ENCODE results near the gene ARHGEF28. TPM values are rescaled to one million over a fixed set of nuclear protein-coding genes. Genes with fewer than 3 reads are reported as not detected.

Gene ARHGEF28
- total RNA-seq, 1 experiment from 2014 or later: 0.57 TPM

- TF ChIP-seq, protein P1, sequence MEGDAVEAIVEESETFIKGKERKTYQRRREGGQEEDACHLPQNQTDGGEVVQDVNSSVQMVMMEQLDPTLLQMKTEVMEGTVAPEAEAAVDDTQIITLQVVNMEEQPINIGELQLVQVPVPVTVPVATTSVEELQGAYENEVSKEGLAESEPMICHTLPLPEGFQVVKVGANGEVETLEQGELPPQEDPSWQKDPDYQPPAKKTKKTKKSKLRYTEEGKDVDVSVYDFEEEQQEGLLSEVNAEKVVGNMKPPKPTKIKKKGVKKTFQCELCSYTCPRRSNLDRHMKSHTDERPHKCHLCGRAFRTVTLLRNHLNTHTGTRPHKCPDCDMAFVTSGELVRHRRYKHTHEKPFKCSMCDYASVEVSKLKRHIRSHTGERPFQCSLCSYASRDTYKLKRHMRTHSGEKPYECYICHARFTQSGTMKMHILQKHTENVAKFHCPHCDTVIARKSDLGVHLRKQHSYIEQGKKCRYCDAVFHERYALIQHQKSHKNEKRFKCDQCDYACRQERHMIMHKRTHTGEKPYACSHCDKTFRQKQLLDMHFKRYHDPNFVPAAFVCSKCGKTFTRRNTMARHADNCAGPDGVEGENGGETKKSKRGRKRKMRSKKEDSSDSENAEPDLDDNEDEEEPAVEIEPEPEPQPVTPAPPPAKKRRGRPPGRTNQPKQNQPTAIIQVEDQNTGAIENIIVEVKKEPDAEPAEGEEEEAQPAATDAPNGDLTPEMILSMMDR (conservative IDR thresholded peaks at IDR 0.05): no peak
Observed at GRCh38 chr5:73966451-73966850, 340.5 kb downstream of the ARHGEF28 start.

More at GRCh38 chr5:73966451-73966850, 340.5 kb downstream of the ARHGEF28 start:
- Histone ChIP-seq H3K9ac (ENCODE audit: extremely low read depth, insufficient read length, low read length) (no peak overlapping the region), H3K27ac (ENCODE audit: insufficient read length, low read depth, low read length) (no peak overlapping the region), H2BK15ac (ENCODE audit: low read depth, low read length) (no peak overlapping the region), H4K20me1 (ENCODE audit: control insufficient read depth, insufficient read depth, insufficient read length) (no peaks in the 10 kb centered on the region), H3K56ac (ENCODE audit: insufficient read length, low read depth, low read length) (no peak overlapping the region), H3K23me2 (ENCODE audit: insufficient read length, low read depth, low read length, poor library complexity, severe bottlenecking) (no peaks in the 10 kb centered on the region), H4K8ac (replicated peaks; ENCODE audit: insufficient read length, low read depth, low read length) (no peak overlapping the region), H3K4ac (ENCODE audit: low read depth, low read length) (no peak overlapping the region), H2BK20ac (ENCODE audit: low read depth, low read length, poor library complexity, severe bottlenecking) (no peak overlapping the region), H3K79me2 (ENCODE audit: insufficient read depth, low read length) (no peaks in the 10 kb centered on the region), H3K23ac (ENCODE audit: insufficient read length, low read depth, low read length) (no peak overlapping the region), H2BK5ac (ENCODE audit: insufficient read length, low read length) (no peak overlapping the region), H4K5ac (ENCODE audit: insufficient read length, low read depth, low read length) (no peak overlapping the region), H3K14ac (ENCODE audit: insufficient read depth, low read length) (no peak overlapping the region), H2BK12ac (ENCODE audit: insufficient read length, low read depth, low read length) (no peak overlapping the region), H3K4me1 (ENCODE audit: insufficient read depth, low read length) (no peaks in the 10 kb centered on the region), H3T11ph (ENCODE audit: low read length) (no peak overlapping the region), H3K4me2 (ENCODE audit: insufficient read depth, insufficient read length, low read length) (no peak overlapping the region), H3K18ac (ENCODE audit: insufficient read length, low read depth, low read length) (no peak overlapping the region), H3K27me3 (ENCODE audit: insufficient read depth, low read length) (no peaks in the 10 kb centered on the region), H2AK5ac (ENCODE audit: insufficient read length, low read length) (no peak overlapping the region), H3K79me1 (ENCODE audit: insufficient read depth, low read depth, low read length, poor library complexity, severe bottlenecking) (no peaks in the 10 kb centered on the region), H3K9me3 (ENCODE audit: control insufficient read depth, low read depth, low read length) (no peaks in the 10 kb centered on the region), H2AFZ (ENCODE audit: low read length) (no peak overlapping the region), H2BK120ac (ENCODE audit: low read depth, low read length, poor library complexity, severe bottlenecking) (no peak overlapping the region), H4K91ac (ENCODE audit: insufficient read length, low read depth, low read length) (no peak overlapping the region)
- Mint-ChIP-seq H3K9me3 (no peaks in the 10 kb centered on the region), H3K36me3 (ENCODE audit: insufficient read depth in 1 of 3, low read depth in 3 of 3) (no peaks in the 10 kb centered on the region), H3K4me1 (peaks cover 6 to 8% of the 10 kb centered on the region in 2 experiments; a peak in 3 of 4 replicates), H3K27me3 (ENCODE audit: low read depth) (peaks cover 1% of the 10 kb centered on the region), H3K27ac (no peak overlapping the region), H3K4me3 (no peak overlapping the region)
- no peak for DNase-seq
- WGBS (ENCODE audit: extremely low coverage, insufficient read length, low lambda C conversion rate): no CpG with 5 or more reads among the region's 3 CpGs
